HEK293 (cell line): Measurements from ENCODE around the gene LRFN3.

Experiments
- BCL6B ChIP-seq: fragments of 450-650 bp; formaldehyde crosslinking; IDR thresholded peaks from 2 replicates; pipeline ENCODE4 v1.5.1; 2017; ENCODE audit warnings: missing biosample characterization, missing genetic modification characterization
- GFI1B ChIP-seq: fragments of 450-650 bp; formaldehyde crosslinking; IDR thresholded peaks from 2 replicates; pipeline ENCODE4 v1.5.1; 2016; ENCODE audit warnings: missing biosample characterization, missing genetic modification characterization
- MEIS1 ChIP-seq: sonication (generic); formaldehyde crosslinking; IDR thresholded peaks from 2 replicates; pipeline ENCODE4 v1.8.1; 2022; ENCODE audit warnings: missing genetic modification reagents, mild to moderate bottlenecking, borderline replicate concordance
- PBX3 ChIP-seq: sonication (generic); formaldehyde crosslinking; IDR thresholded peaks from 2 replicates; pipeline ENCODE4 v1.8.1; 2022; ENCODE audit warnings: mild to moderate bottlenecking, moderate library complexity, missing genetic modification reagents
- RBAK ChIP-seq: fragments of 450-650 bp; formaldehyde crosslinking; IDR thresholded peaks from 2 replicates; pipeline ENCODE4 v1.5.1; 2016; ENCODE audit warnings: missing biosample characterization, missing genetic modification characterization
- ZFP3 ChIP-seq: fragments of 450-650 bp; formaldehyde crosslinking; IDR thresholded peaks from 2 replicates; pipeline ENCODE4 v1.5.1; 2016; ENCODE audit warnings: low read depth, missing biosample characterization, missing genetic modification characterization
- ZNF114 ChIP-seq: fragments of 450-650 bp; formaldehyde crosslinking; IDR thresholded peaks from 2 replicates; pipeline ENCODE4 v1.5.0; 2017; ENCODE audit warnings: missing biosample characterization, missing genetic modification characterization
- ZNF133 ChIP-seq: fragments of 450-650 bp; formaldehyde crosslinking; IDR thresholded peaks from 2 replicates; pipeline ENCODE4 v1.5.1; 2016; ENCODE audit warnings: missing biosample characterization, missing genetic modification characterization
- ZNF184 ChIP-seq: fragments of 450-650 bp; IDR thresholded peaks from 2 replicates; pipeline ENCODE4 v1.5.1; 2018; ENCODE audit warnings: missing biosample characterization, mild to moderate bottlenecking, missing genetic modification characterization
- ZNF214 ChIP-seq: fragments of 450-650 bp; formaldehyde crosslinking; IDR thresholded peaks from 2 replicates; pipeline ENCODE4 v1.5.1; 2017; ENCODE audit warnings: missing biosample characterization, mild to moderate bottlenecking, missing genetic modification characterization, borderline replicate concordance
- ZNF280D ChIP-seq: fragments of 450-650 bp; formaldehyde crosslinking; IDR thresholded peaks from 2 replicates; pipeline ENCODE4 v1.5.1; 2016; ENCODE audit warnings: missing biosample characterization, missing genetic modification characterization
- ZNF416 ChIP-seq: fragments of 450-650 bp; formaldehyde crosslinking; IDR thresholded peaks from 2 replicates; pipeline ENCODE4 v1.5.1; 2016; ENCODE audit warnings: missing biosample characterization, missing genetic modification characterization
- ZNF423 ChIP-seq: fragments of 450-650 bp; formaldehyde crosslinking; IDR thresholded peaks from 2 replicates; pipeline ENCODE4 v1.5.1; 2016; ENCODE audit warnings: missing biosample characterization, missing genetic modification characterization
- ZNF518A ChIP-seq: fragments of 450-650 bp; formaldehyde crosslinking; conservative IDR thresholded peaks from 2 replicates; pipeline ENCODE4 v1.5.1; 2016; ENCODE audit warnings: low read depth, missing biosample characterization, missing genetic modification characterization
- ZNF626 ChIP-seq: fragments of 450-650 bp; sonication (Bioruptor Pico); formaldehyde crosslinking; IDR thresholded peaks from 2 replicates; pipeline ENCODE4 v1.5.1; 2018; ENCODE audit warnings: missing biosample characterization, missing genetic modification characterization, inconsistent platforms
- ZNF704 ChIP-seq: fragments of 450-650 bp; formaldehyde crosslinking; IDR thresholded peaks from 2 replicates; pipeline ENCODE4 v1.5.1; 2016; ENCODE audit warnings: missing biosample characterization, missing genetic modification characterization
- ZSCAN30 ChIP-seq: fragments of 450-650 bp; IDR thresholded peaks from 2 replicates; pipeline ENCODE4 v1.5.1; 2018; ENCODE audit warnings: missing biosample characterization, mild to moderate bottlenecking, missing genetic modification characterization, moderate library complexity
- TF ChIP-seq, protein P1 (sequence below): fragments of 450-650 bp; formaldehyde crosslinking; IDR thresholded peaks from 2 replicates; pipeline ENCODE4 v1.5.1; 2016; ENCODE audit warnings: missing biosample characterization, missing genetic modification characterization
- TF ChIP-seq, protein P2 (sequence below): fragments of 450-650 bp; formaldehyde crosslinking; IDR thresholded peaks from 2 replicates; pipeline ENCODE4 v1.5.1; 2016; ENCODE audit warnings: missing biosample characterization, missing genetic modification characterization

LRFN3 gene

DNA sequence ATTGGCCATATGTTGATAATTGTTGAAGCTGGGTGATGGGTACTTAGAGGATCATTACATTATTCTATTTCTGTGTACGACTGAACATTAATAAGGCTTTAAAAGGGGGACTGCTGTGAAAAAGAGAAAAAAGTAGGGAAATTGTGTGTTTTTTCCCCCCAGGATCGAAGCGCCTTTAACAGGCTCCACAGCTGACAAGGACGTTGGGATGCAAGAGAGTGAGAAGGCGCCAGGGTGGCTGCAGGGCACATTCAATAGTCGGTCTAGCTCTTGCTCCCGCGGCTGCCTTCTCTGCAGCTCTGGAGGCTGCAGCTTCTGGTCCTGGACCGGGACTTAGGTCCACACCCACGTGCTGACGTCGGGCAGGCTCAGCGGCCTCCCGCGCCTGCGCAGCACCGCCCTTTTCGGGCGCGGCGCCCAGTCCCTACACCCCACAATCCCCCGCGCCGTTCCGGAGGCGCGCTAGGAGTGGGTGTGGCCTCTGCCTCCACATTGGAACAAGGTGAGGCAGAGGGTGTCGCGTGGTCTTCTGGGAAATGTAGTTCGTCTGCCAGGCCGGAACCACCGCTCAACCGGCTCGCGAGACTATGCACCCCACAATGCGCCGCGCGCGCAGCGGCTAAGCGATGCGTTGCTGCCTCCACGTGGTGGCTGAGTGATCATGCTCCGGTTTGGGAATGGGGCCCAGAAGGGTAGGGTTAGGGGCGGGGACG, 4.9 kb upstream of the LRFN3 start (continued):
- no peak for TF ChIP-seq ZNF280D (tag by site-specific recombination)
- no peak for TF ChIP-seq MEIS1
- TF ChIP-seq PBX3 (CRISPR knock-in tag) = peak; percentile 72
- TF ChIP-seq, protein P1, sequence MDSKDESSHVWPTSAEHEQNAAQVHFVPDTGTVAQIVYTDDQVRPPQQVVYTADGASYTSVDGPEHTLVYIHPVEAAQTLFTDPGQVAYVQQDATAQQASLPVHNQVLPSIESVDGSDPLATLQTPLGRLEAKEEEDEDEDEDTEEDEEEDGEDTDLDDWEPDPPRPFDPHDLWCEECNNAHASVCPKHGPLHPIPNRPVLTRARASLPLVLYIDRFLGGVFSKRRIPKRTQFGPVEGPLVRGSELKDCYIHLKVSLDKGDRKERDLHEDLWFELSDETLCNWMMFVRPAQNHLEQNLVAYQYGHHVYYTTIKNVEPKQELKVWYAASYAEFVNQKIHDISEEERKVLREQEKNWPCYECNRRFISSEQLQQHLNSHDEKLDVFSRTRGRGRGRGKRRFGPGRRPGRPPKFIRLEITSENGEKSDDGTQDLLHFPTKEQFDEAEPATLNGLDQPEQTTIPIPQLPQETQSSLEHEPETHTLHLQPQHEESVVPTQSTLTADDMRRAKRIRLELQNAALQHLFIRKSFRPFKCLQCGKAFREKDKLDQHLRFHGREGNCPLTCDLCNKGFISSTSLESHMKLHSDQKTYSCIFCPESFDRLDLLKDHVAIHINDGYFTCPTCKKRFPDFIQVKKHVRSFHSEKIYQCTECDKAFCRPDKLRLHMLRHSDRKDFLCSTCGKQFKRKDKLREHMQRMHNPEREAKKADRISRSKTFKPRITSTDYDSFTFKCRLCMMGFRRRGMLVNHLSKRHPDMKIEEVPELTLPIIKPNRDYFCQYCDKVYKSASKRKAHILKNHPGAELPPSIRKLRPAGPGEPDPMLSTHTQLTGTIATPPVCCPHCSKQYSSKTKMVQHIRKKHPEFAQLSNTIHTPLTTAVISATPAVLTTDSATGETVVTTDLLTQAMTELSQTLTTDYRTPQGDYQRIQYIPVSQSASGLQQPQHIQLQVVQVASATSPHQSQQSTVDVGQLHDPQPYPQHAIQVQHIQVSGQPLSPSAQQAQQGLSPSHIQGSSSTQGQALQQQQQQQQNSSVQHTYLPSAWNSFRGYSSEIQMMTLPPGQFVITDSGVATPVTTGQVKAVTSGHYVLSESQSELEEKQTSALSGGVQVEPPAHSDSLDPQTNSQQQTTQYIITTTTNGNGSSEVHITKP (tag by site-specific recombination) = peak; percentile 99
- no peak for TF ChIP-seq ZNF416 (tag by site-specific recombination)
- no peak for TF ChIP-seq ZNF133 (tag by site-specific recombination)
- no peak for TF ChIP-seq BCL6B (tag by site-specific recombination)
- TF ChIP-seq ZNF214 (tag by site-specific recombination) = no peak
- TF ChIP-seq, protein P2, sequence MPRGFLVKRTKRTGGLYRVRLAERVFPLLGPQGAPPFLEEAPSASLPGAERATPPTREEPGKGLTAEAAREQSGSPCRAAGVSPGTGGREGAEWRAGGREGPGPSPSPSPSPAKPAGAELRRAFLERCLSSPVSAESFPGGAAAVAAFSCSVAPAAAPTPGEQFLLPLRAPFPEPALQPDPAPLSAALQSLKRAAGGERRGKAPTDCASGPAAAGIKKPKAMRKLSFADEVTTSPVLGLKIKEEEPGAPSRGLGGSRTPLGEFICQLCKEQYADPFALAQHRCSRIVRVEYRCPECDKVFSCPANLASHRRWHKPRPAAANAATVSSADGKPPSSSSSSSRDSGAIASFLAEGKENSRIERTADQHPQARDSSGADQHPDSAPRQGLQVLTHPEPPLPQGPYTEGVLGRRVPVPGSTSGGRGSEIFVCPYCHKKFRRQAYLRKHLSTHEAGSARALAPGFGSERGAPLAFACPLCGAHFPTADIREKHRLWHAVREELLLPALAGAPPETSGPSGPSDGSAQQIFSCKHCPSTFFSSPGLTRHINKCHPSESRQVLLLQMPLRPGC = peak; percentile 70; the same call in 1 of the 2 replicates
- TF ChIP-seq ZNF704 (tag by site-specific recombination) = no peak
- no peak for TF ChIP-seq ZFP3 (tag by site-specific recombination)
- peak; percentile 59; the same call in 1 of the 2 replicates for TF ChIP-seq ZNF518A (tag by site-specific recombination)
- no peak for TF ChIP-seq GFI1B
- TF ChIP-seq ZSCAN30 (tag by site-specific recombination) = peak; percentile 99
- no peak for TF ChIP-seq ZNF114 (tag by site-specific recombination)
- TF ChIP-seq ZNF184 (tag by site-specific recombination) = no peak
- no peak for TF ChIP-seq RBAK
- TF ChIP-seq ZNF626 (tag by site-specific recombination) = no peak
- no peak for TF ChIP-seq ZNF423 (tag by site-specific recombination)
